GM21515 (cell line): ENCODE results near the gene GUK1.

Experiments
- ATAC-seq: cut with Tn5 transposase; IDR thresholded peaks from one replicate; pipeline ENCODE4 v1.9.1; 2021; ENCODE audit not compliant: unreplicated experiment

The GUK1 gene, protein sequence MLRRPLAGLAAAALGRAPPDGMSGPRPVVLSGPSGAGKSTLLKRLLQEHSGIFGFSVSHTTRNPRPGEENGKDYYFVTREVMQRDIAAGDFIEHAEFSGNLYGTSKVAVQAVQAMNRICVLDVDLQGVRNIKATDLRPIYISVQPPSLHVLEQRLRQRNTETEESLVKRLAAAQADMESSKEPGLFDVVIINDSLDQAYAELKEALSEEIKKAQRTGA

DNA sequence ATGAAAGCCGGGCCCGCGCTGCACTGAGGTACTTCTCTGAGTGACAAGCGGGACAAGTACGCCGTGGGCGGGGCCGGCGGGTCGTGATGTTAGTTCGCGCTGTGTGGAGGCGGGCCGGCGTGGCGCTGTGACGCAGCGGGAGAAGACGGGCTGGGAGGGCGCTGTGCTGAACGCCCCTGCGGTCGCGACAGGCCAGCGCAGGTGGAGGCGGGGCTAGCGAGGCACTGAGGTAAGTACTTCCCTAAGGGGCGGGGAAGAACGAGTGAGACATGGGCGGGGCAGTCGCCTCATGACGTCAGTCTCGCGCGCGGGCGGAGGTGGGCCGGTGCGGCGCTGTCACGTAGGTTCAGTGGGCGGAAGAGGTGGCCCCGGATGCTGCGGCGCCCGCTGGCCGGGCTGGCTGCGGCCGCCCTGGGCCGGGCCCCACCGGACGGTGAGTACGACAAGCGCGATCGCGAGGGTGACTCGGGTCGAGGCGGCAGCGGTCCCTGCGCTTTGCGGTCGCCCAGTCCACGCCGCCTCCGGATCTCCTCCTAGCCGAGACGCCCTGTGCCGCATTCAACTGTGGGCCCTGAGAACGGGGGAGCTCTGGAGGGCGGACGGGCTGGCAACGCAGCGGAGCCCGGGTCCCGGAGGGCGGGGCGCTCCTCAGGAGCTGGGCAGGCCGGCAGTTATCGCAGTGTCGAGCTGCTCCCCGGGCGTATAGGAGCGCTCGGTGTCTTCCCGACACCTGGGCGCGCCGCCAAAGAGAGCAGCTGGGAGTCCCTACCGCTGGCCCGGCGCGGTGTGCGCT is at the start of gene GUK1:
GUK1 (plus strand) TSS at position 349 of the 793 bp plus-strand sequence; CDS start at position 373, 24 bp downstream.
- peak; percentile 92 for ATAC-seq

DNA sequence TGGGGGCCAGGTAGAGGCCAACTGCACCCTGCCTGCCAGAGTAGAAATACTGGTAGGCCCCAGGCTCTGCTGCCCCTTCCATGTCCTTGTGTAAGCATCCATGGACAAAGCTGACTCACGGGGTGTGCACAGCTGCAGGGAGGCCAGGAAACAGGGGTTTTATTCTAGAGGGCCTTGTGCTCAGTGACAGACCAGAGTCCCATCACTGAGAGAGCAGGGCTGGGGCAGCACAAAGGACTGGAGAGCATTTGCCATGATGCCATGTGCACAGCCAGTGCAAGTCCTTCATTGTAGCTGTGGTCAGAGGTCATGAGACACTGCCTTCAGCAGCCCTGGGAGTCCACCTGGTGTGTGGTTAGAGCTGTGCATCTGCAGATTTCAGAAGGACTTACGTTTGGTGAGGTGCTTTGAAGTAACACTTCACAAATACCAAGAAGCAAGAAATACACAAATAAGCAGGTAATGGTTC is 49.4 kb upstream of the GUK1 start:
- no peak for ATAC-seq

DNA sequence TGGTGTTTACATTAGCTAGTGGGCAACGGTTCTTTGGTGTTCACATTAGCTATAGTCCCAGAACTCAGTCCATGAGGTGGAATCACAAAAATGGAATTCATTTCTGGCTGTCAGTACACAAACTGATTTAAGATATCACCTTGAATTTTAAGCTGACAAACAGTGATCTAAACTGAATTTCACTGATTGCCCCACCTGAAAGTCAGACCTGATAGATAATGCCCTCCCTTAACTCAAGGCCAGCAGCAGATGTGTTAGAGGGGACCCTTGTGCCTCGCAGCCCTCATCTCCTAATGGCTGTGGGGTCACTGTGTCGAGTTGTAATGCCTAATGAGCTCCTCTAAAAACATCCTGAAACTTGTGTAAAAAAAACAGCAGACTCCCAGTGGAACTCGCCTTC is 49.0 kb upstream of the GUK1 start:
- ATAC-seq, result no peak

DNA sequence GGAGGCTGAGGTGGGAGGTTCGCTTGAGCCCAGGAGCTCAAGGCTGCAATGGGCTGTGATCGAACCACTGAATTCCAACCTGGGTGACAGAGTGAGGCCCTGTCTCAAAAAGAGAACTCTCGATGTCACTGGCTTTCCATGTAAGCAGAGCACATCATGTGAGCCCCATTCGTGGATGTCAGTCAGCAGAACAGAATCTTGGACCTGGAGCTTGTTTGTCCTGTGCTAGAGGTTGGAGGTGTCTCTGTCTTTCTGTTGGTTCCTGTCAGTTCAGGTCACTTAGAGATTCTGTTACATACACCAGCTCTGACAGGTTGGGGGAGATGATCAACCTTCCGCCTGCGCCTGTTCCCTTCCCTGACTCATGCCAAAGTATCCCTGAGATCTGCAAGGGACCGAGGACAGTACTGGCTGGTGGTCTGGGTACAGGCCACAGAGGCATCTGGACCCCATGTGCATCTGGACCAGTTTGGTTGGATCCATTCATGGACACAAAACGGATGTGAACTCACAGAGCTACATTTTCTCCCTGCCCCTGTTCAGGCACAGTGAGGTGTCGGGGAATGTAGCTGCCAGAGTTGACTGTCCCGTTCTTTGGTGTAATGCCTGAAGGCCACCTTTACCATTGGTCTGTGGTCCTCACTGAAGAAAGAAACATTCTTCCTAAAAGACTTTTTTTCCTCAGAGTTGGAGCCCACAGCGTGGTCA is 47.6 kb upstream of the GUK1 start:
- no peak for ATAC-seq

DNA sequence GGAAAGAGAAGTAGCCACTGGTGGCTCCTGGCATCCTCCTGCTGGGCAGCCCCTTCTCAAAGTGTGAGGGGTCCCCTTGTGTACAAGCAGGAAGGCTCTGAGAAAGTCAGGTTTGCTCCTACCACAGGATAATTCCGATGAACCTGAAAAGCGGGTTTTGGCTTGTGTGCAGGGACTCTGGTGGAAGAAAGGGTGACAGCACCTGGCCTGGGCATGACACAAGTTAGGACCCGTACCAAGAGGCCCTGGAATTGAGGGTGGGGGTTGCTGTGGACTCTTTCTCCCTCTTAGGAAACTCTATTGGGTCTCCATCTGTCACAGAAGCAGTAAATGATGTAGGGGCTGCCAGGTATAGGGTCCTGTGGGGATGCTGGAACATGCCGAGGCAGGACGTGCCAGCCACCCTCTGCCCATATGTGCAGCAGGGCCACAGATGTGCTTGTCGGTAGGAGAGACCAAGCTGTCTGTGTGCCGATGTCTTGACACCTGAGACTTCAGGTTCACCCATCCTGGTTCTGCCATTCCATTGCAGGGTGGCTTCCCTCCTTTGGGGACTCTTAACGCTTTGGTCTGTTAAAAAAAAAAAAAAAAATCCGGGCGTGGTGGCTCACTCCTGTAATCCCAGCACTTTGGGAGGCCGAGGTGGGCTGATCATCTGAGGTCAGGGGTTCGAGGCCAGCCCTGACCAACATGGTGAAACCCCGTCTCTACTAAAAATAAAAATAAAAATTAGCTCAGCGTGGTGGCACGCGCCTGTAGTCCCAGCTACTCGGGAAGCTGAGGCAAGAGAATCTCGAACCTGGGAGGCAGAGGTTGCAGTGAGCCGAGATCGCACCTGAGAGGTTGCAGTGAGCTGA is 46.8 kb upstream of the GUK1 start:
- ATAC-seq, result no peak

DNA sequence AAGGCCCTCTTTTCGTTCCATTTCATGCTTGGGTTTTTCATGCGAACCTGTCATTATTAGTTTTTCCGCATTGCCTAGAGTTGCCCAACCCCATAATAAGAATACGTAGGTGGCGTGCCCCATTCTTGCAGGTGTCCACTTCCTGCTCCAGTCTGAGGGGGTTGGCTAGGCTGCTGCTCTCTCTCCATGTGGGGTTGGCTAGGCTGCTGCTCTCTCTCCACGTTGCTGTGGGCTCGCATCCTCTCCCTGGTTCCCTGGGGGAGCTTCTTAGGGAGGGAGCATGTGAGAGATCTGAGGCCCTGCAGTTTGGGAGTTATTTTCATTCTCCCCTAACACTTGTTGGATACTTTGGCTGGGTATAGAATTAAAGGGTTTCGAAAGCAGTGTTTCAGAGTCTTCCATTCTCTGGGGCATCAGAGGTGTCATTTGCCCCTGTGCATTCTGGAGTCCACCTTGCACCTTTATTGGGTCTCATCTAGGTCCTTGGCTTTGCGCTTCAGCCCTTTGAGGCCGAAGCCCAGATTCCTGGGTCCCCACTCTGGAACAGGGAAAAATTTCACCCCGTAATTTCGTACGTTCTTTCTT is 45.6 kb upstream of the GUK1 start:
- no peak for ATAC-seq

DNA sequence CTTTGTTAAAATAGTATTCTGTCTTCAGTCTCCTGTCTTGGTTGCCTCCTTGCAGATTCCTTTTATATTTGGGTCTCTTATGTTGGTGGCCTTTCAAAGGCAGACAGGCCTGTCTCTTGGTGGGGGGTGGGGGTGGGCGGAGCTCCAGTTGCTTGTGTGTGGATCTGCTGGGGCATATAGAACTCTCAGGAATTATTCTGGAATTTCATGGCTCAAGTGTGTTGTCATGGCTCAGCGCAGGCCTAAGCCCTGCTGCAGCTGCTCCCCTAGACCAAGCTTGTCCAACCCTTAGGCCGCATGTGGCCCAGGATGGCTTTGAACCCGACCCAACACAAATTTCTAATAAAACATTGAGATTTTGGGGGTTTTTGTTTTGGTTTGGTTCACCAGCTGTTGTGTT is 44.9 kb upstream of the GUK1 start:
- no peak for ATAC-seq

DNA sequence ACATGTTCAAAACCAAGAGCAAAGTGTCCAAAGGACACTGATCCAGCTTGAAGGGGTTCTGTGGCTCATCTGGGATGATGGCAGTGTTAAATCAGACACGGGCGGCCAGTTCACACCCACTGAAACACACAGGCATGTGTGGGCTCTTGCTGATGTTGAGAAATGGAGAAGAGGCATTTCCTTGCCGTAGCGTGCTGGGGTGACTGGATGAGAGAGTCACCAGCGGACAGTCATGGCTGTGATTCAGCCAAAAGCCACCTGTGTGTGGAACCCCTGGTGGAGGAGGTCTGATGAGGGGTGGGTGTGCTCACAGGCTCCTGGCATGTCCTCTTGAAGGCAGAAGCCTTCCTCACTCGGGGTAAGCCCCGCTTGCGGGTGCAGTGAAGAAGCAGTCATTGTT is 44.1 kb upstream of the GUK1 start:
- no peak for ATAC-seq

DNA sequence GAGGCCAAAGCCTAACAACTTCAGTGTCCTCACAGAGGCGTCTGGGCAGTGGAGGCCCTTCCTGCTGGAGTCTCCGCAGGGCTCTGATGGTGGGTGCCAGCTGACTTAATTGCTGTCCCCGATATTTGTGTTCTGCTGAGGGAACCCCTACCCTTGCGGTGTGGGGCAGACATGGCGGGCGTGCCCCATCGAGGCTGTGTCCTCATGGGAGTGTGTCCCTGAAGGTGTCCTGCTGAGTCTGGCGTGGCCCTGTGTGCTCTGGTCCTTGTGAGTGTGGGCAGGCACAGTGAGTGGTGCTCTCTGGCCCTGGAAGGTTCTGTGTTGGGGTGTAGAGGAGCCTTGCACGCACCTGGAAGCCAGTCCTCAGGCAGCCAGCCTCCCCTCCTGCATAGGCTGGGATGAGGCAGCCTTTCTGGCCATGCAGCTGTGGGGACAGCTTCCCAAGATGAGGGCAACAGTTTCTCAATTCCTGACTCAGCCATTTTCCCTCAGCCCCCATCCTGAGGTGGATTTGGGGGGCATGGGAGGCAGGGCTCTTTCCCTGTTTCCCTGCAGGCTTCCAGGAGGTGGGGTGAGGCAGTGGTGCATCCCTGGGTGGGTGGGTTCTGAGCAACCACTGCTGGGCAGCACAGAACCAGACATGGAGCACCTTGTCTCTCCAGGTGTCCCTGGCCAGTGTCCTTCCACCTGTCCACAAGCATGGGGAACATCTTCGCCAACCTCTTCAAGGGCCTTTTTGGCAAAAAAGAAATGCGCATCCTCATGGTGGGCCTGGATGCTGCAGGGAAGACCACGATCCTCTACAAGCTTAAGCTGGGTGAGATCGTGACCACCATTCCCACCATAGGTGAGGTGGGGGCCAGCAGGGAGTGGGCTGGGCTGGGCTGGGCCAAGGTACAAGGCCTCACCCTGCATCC is 43.4 kb upstream of the GUK1 start:
- no peak for ATAC-seq

DNA sequence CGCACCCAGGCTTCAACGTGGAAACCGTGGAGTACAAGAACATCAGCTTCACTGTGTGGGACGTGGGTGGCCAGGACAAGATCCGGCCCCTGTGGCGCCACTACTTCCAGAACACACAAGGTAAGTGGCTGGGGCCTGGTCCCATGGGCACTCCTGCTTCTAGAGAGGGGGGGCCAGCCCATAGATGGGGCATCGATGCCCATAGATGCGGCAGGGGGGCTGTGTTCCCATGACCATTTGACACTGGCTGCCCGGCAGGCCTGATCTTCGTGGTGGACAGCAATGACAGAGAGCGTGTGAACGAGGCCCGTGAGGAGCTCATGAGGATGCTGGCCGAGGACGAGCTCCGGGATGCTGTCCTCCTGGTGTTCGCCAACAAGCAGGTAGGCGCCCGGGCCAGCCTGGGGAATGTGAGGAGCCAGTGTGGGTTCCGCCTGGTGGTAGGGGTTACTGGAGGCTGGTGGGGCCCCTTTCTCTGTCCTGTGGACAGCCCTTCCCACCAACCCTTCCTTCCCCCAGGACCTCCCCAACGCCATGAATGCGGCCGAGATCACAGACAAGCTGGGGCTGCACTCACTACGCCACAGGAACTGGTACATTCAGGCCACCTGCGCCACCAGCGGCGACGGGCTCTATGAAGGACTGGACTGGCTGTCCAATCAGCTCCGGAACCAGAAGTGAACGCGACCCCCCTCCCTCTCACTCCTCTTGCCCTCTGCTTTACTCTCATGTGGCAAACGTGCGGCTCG is 42.6 kb upstream of the GUK1 start:
- no peak for ATAC-seq

DNA sequence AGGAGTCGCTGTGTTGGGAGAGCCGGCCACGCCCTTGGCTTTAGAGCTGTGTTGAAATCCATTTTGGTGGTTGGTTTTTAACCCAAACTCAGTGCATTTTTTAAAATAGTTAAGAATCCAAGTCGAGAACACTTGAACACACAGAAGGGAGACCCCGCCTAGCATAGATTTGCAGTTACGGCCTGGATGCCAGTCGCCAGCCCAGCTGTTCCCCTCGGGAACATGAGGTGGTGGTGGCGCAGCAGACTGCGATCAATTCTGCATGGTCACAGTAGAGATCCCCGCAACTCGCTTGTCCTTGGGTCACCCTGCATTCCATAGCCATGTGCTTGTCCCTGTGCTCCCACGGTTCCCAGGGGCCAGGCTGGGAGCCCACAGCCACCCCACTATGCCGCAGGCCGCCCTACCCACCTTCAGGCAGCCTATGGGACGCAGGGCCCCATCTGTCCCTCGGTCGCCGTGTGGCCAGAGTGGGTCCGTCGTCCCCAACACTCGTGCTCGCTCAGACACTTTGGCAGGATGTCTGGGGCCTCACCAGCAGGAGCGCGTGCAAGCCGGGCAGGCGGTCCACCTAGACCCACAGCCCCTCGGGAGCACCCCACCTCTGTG is 41.7 kb upstream of the GUK1 start:
- ATAC-seq, result no peak

DNA sequence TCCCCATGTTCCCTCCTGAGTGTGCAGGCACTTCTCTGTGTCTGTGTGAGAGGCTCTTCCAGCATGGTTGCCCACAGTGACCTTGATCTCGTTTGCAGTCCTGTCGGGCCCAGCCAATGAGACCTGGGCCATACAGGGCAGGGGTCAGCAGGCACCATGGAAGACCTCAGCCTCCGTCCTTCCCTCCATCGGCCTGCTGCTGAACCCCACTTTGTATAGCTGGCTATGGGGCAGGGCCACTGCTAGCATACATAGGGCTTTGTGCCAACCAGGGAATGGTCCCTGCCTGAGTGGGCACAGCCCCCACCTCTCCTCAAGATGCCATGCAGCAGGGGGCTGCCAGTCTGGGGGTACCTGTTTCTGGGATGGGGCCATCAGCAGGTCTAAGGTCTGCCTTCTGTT is 40.7 kb upstream of the GUK1 start:
- ATAC-seq, result no peak

DNA sequence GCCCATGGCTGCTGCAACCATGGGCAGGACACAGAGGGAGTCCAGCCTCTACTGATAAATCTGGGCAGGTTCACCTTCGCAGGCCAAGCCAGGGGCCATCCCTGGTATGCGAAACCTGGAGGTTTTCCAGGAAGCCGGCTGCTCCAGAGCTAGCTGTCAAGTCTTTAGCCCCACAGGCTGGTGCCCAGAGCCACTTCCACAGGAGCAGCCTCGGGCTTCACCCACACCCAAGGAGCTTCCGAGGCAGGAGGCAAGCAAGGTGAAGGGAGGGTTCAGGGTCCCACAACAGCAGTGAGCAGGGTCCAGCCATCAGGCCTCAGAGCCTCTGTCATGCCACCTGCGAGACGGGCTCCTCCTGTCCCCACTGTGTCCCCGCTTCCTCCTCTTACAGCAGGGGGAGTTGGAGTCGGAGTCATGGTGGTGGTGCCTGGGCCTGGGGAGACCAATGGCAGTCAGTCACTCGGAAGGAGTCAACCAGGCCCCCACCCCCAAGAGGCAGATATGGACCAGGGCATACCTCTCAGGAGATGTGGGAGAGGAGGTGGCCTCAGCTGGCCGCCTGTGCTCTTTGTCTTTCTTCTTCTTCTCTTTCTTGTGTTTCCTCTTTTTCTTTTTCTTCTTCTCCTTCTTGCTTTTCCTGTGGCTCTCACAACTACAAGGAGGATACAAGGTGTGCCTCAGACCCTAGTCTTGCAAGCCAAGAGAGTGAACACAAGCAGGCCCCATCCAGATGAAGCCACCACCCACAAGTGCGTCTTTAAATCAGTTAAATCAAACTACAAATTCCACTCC is 39.1 kb upstream of the GUK1 start:
- no peak for ATAC-seq

DNA sequence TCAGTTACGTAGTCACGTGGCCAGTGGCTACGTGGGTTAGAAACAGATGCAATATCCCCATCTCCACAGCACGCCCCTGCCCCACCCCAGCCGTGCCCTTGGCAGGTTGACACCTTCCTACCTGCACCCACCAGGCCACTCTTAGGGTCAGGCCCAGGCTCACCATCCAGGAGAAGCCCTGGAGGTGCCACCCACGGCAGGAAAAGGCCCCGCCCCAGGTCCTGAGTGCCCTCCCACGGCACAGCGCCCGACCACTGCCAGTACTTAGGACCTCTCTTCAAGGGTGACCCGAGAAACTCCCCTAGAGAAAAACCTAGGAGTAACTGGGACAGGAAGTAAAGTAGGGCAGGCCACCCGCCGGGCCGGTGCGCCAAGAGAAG is 38.5 kb upstream of the GUK1 start:
- no peak for ATAC-seq

DNA sequence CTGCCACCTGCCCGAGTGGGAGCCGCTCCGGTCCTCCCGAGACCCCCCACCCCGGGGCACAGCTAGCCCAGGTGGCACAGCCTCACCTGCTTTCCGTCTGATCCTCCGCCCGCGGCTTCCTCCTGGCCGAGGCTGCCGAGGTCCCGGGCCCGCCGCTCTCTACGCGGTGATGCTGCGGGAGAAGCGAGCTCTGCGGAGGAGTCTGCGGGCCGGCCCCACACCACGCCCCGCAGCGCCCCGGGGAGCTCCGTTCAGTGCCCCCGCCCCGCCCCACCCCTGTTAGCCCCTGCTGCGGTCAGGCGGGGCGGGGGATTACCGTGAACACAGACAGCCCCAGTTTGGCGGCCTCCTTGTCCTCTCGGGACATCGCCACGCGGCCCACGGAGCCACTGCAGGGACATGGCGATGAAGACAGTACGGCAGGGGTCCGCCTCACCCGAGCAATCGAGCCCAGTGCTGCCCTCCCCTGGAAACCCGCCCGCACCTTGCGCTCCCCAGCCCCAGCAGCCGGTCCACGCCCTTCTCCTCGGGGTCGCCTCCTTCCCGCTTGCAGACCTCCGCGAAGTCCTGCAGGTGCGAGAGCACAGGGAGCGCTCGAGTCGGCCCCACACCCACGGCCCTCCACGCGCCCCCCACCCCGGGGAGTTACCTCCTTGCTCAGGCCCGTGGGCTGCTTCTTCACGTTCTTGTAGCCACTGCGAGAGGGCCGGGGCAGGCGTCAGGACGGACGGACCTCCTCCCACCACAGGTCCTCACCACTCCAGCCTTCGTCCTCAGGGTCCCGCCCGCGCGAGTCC is 37.9 kb upstream of the GUK1 start:
- no peak for ATAC-seq

DNA sequence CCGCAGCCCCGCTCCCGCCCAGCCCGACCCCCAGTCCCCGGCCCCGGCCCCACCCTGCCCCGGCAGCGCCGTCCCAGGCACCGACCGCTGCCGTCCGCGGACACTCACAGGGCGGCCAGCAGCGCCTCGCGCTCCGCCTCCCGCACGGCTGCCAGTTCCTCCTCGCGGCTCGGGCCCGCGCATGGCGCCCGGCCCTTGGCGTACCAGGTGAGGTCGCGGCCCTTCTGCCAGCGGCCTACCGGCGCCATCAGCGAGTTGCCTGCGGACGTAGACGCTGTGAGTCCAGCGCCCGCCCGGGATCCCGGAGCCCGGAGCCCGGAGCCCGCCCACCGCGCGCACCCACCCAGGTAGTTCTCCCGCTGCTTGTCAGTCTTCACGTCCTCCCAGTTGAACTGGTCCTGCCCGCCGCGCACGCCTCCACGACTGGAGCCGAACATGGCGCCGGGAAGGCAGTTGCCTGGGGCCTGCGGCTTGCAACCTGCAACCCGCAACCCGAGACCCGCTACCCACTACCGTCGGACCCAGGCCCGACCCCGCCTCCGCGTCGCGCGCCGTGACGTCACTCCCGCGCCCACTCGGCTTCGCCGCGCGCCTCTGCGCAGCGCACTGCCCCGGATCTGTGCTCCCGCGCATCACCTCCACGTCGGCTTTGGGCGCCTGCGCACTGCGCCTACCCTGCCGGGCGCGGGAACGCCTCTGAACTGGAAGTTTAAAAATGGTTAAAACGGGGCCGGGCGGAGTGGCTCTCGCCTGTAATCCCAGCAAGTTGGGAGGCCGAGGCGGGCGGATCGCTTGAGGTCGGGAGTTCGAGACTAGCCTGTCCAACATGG is 37.1 kb upstream of the GUK1 start, which contains the start of gene C1orf35:
C1orf35 (minus strand) TSS at position 535 of the 830 bp plus-strand sequence; CDS start at position 437, 98 bp downstream.
- peak; percentile 68 for ATAC-seq
